Stimulated activated CD8-positive, alpha-beta memory T cell treated with anti-CD3 and anti-CD28 coated beads, Interleukin-15, amount 100 ng/mL, for 24 hours (primary cell): Measurements from ENCODE around the gene GDAP1L1.

Experiments
- DNase-seq: peaks from one replicate; pipeline ENCODE4 v3.0.0-alpha.2; 2020; ENCODE audit warnings: low read depth

The GDAP1L1 gene

DNA sequence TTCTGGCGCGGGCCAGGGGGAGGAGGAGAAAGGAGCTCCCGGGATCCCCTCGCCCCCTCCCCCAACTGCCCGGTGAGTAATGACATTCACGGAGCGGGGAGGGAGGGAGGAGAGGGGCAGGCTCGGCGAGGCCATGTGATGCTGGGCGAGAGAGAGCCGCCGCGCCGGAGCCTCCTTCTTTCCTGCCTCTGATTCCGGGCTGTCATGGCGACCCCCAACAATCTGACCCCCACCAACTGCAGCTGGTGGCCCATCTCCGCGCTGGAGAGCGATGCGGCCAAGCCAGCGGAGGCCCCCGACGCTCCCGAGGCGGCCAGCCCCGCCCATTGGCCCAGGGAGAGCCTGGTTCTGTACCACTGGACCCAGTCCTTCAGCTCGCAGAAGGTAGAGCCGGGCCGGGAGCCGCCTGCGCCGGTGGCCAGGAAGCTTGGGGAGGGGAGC, at the start of gene GDAP1L1:
GDAP1L1 (plus strand) TSS at position 178 of the 441 bp plus-strand sequence; CDS start at position 205, 27 bp downstream.
- DNase-seq, result no peak

- DNase-seq, result no peak
Observed at GRCh38 chr20:44198872-44199271, 48.2 kb upstream of the GDAP1L1 start.

DNA sequence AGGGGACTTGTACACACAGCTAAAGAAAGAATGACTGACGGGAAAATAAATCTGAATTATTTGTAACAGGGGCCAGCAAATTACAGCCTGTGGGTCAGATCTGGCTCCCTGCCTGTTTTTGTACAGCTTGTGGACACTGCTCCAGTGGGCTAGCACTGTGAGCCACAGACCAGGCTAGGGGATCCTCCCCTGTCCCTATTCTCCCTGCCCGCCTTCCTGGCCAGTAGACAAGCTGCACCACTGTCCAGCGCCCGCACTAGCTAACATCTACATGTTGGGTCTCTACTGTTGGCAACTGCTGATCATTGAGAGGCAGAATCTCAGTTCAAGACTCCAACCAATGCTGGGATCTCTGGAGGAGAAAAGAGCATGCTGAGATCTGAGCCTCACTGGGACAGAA, 47.2 kb upstream of the GDAP1L1 start:
- no peak for DNase-seq

- no peak for DNase-seq
Observed at GRCh38 chr20:44200371-44200770, 46.7 kb upstream of the GDAP1L1 start.

DNA sequence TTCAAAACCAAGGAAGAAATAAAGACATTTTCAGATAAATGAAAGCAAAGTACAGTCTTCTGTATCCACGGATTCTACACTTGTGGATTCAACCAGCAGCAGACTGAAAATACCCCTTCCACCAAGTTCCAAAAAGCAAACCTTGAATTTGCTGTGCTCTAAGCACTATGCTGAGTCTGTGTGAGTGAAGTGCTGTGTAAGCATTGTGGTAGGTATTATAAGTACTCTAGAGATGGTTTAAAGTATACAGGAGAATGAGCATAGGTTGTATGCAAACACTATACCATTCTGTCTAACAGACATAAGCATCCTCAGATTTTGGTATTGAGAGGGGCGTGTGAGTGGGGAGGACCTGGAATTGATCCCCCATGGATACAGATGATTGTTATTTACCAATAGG, 46.1 kb upstream of the GDAP1L1 start:
- DNase-seq, result no peak

DNA sequence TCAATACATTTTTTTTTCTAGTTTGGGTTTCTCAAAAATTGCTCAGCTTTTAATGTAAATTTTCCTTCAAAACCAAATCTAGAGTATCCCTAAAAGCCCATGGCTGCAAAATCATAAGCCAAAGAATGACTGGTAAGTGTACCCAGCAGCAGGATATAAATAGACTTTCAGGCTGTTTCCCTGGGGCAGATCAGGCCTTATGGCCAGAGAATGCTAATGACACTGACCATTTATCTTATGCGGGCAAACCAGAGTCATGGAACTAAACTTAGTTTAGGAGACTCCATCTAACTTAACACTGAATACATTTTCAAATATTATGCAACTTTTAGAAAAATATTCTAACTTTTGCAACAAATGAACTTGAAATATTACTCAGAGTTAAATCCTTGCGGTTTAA, 43.9 kb upstream of the GDAP1L1 start:
- DNase-seq, result no peak

GRCh38 chr20:44204156-44204831, 42.8 kb upstream of the GDAP1L1 start:
- no peak for DNase-seq

DNA sequence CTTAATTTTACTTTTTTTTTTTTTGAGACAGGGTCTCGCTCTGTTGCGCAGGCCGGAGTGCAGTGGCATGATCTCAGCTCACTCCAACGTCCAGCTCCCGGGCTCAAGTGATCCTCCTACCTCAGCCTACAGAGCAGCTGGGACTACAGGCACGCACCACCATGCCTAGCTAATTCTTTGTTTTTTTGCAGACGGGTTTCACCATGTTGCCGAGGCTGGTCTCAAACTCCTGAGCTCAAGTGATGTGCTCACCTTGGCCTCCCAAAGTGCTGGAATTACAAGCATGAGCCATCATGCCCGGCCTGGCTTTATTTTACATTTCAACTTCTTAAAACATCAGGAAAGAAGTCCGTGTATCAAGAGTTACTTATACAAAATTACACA, 42.3 kb upstream of the GDAP1L1 start:
- DNase-seq, result no peak

DNA sequence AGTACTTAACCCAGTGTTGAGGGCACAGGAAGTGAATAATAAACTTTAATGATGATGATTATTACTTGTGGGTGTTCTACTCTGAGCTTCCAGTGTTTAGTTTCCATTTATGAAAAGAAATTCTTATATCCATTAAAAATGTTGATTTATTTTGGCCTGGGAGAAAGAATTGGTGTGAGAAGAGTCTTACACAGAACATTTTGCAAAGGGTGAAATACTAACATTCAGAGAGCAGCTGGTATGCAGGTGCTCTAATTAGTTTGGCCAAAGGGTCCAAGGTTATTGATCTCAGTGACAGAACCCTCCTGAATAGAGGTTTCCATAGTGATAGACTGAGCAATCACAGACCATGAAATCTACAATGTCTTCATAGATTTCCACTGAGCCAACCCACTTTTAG, 41.0 kb upstream of the GDAP1L1 start:
- DNase-seq, result no peak

GRCh38 chr20:44207126-44207723, 39.9 kb upstream of the GDAP1L1 start:
- DNase-seq, result no peak

DNA sequence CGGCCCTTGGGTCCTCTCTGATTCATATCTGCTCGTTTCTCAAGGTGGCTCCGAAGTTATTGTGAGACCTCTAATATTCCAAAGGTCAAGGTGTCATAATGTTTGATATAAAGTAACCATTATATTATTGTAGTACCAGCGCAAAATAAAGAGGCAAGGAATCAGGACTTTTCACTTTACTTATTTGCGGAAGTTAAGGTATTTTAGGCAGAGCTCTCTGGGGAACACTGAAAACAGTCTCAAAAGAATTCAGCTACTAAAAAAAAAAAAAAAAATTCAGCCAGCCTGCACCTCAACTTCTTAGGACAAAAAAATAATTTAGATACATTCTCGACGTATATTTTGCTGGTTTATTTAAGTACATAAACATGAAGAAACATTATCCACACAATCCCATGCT, 38.9 kb upstream of the GDAP1L1 start:
- no peak for DNase-seq

DNA sequence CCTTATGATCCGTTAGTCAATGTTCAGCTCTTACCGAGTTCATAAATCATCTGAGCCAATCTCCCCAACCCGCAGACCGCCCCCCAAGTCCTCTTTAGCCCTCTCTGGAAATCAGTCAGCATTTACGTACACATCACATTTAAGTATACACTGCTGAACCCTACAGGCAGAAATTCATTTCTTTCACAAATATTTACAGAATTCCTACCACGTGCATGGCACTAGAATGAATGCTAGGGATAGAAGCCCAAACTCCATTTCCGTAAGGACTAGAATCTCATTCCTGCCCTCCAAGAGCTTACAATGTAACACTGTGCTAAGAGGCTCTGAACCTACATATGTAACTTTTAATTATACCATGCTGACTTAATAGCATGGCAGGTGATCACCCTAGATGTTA, 38.3 kb upstream of the GDAP1L1 start:
- no peak for DNase-seq

DNA sequence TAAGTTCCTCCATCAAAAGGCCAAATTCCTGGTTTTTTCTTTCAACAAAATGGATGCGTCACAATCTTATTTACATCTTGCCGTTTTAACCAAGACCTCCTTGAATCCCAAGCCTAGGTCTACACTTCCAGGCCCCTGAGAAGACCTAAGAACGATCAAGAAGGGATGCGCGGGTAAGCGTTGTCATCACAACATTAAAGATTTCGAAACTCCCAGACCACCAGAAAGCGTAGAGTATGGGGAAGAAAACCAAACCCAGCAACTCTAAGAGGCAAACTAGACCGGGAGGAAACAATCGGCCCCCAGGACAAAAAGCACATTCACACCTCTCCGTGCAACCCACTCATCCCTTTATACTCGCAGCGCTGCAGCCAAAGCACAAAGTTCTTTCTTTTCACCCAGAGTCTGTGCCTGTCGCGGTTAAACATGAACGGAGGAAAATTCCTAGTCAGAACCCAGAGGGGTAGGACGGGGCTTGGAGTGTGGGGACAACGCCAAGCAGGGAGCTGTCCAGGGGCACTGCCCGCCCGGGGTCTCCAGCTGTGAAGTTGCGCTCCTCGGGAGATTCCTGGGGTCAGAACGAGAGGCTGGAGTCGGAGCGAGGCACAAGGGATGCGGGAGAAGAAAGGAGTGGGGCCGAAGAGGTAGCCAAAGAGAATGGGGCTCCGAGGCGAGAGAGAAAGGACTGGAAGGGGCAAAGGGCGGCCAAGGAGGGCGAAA, 37.3 kb upstream of the GDAP1L1 start:
- no peak for DNase-seq

DNA sequence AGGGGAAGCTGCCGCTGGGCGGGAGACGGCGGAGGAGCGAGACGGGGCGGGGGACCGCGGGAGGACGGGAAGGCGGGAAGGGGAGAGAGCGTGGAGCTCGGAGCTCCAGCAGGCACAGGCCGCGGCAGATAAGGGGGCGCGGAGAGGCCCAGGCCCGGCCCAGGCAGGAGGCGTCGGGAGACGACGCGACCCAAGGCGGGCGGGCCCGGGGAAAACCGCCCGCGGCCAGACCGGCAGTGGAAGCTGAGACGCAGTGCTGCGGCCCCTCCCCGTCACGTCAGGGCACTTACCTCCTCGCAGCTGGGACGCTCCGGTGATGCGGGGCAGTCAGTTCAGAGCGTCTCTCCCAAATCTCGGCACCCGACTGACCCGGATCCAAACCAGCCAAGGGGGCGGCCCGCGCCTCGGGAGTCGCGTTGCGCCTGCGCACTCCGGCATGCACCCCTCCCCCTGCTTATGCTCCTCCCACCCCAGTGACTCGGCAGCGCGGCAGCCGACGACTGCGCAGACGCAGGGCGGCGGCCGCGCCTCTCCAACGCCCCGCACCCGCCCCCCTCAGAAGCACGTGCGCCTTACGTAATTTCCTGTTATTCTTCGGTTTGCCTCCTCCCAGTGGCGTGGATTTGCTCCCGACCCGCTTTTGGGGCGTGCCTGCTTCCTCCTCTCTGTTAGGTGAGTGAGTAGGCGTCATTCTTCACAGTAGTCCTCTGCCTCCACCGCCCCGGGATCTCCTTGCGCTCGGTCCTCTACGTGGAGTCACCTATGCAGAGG, 36.5 kb upstream of the GDAP1L1 start, which contains the start of gene OSER1:
OSER1 (minus strand) TSS at position 366 of the 771 bp plus-strand sequence. CDS start 3,814 bp downstream, outside the sequence.
- peak; percentile 97 for DNase-seq

DNA sequence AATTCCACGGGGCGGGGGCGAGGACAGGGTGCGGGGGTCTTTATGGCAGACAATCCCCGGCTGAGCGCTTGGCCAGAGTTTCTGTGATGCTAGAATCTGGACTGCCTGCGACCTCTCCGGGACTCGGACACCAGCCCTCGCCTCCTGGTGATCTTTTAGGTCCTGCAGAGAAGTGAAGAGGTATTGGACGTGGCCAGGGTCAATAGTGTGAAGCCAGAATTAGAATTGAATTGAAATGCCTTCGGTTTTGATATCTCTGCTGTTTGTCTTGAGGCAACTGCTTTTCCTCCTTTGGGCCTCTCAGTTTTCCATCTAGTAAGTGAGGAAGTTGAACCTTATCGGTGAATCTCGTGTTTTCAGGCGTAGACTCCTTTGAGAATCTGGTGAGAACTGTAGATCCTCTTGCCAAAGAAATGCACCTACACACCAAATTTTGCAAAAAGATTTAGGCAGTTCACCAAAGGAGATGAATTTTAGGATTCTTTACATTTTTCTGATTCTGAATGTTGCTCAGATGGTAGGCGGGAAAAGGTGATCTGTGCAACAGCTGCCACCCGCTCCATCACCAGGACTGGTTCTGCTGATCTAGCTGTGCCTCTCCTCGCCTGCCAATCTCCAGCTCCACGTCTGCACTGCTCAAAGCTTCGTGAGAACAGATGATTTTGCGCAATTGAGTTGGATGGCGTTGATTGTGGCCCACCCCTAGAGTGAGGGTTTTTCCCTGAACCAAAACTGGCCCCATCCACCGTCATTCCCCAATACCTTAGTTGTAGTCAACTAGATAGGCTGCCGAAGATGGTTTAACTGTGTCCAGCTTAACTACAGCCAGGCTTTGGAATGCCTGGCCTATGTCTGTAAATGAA, 35.7 kb upstream of the GDAP1L1 start:
- DNase-seq, result no peak

DNA sequence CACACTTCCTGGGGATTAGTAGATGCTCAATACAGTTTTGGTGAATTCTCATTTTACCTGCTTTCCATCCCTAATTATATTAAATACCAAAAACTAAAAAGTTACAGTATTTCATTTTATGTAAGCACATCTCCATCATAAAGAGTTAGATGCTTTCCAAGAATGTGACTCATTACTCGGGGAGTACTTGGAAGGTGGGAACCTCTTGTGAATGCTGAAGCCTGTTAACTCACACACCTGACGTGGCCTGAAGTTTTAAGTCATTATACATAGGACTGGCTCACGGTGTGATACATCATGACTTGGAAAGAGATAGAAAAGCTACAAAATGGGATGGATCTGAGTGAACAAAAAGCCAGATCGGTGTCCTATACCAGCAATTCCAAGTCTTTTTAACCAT, 34.3 kb upstream of the GDAP1L1 start:
- no peak for DNase-seq

DNA sequence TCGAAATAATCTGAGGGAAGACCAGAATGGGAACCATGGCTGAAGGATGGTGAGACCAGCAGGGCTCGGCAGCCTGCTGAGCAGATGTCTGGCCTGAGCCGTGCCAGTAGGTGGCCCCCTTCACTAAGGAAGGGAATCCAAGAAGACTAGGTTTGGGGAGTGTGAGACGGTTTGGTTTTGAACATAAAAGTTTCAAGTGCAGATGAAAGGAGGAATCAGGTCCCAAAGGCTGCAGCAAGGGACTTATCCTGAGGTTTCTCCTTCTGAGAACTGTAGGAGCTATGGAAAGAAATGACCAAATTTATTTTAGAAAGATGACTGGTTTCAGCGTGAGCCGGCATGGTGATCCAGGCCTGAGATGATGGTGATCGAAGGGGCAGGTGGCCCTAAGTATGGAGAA, 32.0 kb upstream of the GDAP1L1 start:
- DNase-seq, result peak; percentile 35

DNA sequence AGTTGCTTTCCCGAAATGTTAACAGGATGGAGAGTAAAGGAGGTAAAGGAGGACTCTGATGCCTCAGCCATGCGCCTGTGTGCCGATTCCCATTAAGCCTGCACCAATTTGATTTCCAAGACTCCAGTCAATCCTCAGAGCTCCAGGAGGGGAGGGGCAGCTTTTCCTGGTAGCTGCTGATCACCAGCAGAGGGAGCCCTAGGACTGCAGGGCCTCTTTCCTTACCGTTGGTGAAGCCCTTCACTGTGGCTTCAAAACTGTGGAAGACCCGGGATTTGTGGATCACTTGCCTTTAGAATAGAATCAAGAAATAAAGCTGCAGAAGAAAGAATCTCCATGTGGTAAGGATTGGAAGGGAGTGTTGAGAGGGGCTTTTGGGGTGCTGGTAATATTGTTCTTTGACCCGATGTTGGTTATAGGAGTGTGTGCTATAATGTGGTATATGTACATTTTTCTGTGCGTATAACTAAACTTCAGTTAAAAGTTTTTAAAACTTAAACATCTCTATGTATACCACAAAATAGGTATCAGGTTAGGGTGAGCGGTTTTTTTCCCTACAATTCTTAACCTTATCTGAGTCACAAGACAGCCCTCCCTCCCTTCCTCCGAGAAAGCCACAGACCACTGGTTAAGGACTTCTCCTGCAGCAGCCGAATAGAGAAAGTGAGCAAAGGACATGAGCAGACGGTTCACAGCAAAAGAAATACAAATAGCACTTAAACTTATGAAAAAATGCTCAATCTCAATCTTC, 29.6 kb upstream of the GDAP1L1 start:
- DNase-seq, result peak; percentile 18

GRCh38 chr20:44218446-44218845, 28.7 kb upstream of the GDAP1L1 start:
- DNase-seq, result no peak

DNA sequence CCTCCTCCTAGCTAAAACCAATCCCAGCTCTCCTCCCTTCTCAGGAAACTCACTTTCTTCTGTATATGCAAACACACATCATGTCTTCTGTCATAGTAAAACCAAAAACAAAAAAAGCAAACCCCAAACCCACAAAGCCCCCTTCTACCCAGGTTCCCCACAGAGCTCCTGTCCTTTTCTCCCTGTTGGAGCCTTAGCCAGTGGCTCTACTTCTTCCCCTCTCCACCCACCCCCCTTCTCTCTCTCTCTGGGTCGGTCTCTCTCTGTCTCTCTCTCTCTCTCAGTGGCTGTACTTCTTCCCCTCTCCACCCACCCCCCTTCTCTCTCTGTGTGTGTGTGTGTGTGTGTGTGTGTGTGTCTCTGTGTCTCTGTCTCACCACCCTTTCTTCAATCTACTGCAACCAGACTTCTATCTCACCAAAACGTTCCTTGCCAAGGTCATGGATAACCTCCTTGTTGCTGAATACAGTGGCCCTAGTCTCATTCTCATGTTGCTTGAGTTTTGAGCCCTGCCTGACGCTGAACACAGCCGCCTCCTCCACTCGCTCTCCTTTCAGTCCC, 27.9 kb upstream of the GDAP1L1 start:
- no peak for DNase-seq
